Smooth muscle cell (in vitro differentiated cells): ENCODE measurements around the gene PPDPF. TPM values are rescaled to one million over a fixed set of nuclear protein-coding genes. Genes with fewer than 3 reads are reported as not detected.

Experiments used
- DNase-seq: peaks from one replicate; lab custom pipeline; 2025; ENCODE audit not compliant: unreplicated experiment; lab: John Stamatoyannopoulos, UW
- H2AFZ ChIP-seq: fragments of 200-600 bp; sonication (generic); 2 replicates; pipeline ENCODE4 v1.6.0; 2016; ENCODE audit warnings: antibody characterized with exemption, low read depth, mild to moderate bottlenecking
- H3F3A ChIP-seq: fragments of 200-600 bp; sonication (generic); 2 replicates; pipeline ENCODE4 v1.6.0; 2017; ENCODE audit warnings: antibody characterized with exemption, low read depth
- H3K27ac ChIP-seq: fragments of 200-600 bp; sonication (generic); 2 replicates; pipeline ENCODE4 v1.5.1; 2016; ENCODE audit warnings: low read depth, mild to moderate bottlenecking
- H3K27me3 ChIP-seq: fragments of 200-600 bp; sonication (generic); 2 replicates; pipeline ENCODE4 v1.6.1; 2016; ENCODE audit warnings: low read depth, mild to moderate bottlenecking
- H3K36me3 ChIP-seq: fragments of 200-600 bp; sonication (generic); 2 replicates; pipeline ENCODE4 v1.5.1; 2016; ENCODE audit warnings: low read depth
- H3K4me1 ChIP-seq: fragments of 200-600 bp; sonication (generic); 2 replicates; pipeline ENCODE4 v1.5.1; 2016; ENCODE audit warnings: low read depth
- H3K4me2 ChIP-seq: fragments of 200-600 bp; sonication (generic); 2 replicates; pipeline ENCODE4 v1.6.0; 2016; ENCODE audit warnings: mild to moderate bottlenecking
- H3K4me3 ChIP-seq: fragments of 200-600 bp; sonication (generic); 2 replicates; pipeline ENCODE4 v1.5.1; 2016; ENCODE audit warnings: mild to moderate bottlenecking
- H3K79me2 ChIP-seq: fragments of 200-600 bp; sonication (generic); 2 replicates; pipeline ENCODE4 v1.6.0; 2016; ENCODE audit warnings: low read depth, mild to moderate bottlenecking
- H3K9ac ChIP-seq: fragments of 200-600 bp; sonication (generic); 2 replicates; pipeline ENCODE4 v1.6.0; 2016; ENCODE audit warnings: low read depth
- H3K9me3 ChIP-seq: fragments of 200-600 bp; sonication (generic); replicated peaks from 2 replicates; pipeline ENCODE4 v1.5.1; 2016; ENCODE audit warnings: low read depth
- H4K20me1 ChIP-seq: fragments of 200-600 bp; sonication (generic); 2 replicates; pipeline ENCODE4 v1.6.0; 2016; ENCODE audit warnings: low read depth
- WGBS: methylation state at CpG from one replicate; pipeline ENCODE4 v1.1.7; 2016; ENCODE audit warnings: low lambda C conversion rate; 5-methylcytosine and 5-hydroxymethylcytosine counted together
- polyA plus RNA-seq: library from polyadenylated mRNA; unstranded; fragments of >200 nt; fragmentation: Nextera tagmentation; extraction: Ambion mirVana; gene quantifications from 2 replicates; pipeline ENCODE4 v1.2.1, GENCODE V29; 2016
- total RNA-seq: library from RNA; depleted of rRNA; stranded (reverse); fragments of >200 nt; gene quantifications from 2 replicates; pipeline ENCODE4 v1.2.3, GENCODE V29; 2014
- TF ChIP-seq, protein P1 (sequence below): fragments of 200-600 bp; sonication (generic); IDR thresholded peaks from 2 replicates; pipeline ENCODE4 v1.5.1; 2017; ENCODE audit warnings: borderline replicate concordance, mild to moderate bottlenecking, antibody characterized with exemption; ENCODE audit not compliant: insufficient read depth, poor library complexity, severe bottlenecking

Gene PPDPF
- total and polyA plus RNA-seq, 2 experiments from 2014 or later, result 118 to 365 TPM

- no peak overlapping the region for H2AFZ ChIP-seq
- WGBS, result 91% methylated on average over 31 of the region's 49 CpGs
These were observed 14.5 kb downstream of the PPDPF start for GRCh38 chr20:63534831-63535651.

DNA sequence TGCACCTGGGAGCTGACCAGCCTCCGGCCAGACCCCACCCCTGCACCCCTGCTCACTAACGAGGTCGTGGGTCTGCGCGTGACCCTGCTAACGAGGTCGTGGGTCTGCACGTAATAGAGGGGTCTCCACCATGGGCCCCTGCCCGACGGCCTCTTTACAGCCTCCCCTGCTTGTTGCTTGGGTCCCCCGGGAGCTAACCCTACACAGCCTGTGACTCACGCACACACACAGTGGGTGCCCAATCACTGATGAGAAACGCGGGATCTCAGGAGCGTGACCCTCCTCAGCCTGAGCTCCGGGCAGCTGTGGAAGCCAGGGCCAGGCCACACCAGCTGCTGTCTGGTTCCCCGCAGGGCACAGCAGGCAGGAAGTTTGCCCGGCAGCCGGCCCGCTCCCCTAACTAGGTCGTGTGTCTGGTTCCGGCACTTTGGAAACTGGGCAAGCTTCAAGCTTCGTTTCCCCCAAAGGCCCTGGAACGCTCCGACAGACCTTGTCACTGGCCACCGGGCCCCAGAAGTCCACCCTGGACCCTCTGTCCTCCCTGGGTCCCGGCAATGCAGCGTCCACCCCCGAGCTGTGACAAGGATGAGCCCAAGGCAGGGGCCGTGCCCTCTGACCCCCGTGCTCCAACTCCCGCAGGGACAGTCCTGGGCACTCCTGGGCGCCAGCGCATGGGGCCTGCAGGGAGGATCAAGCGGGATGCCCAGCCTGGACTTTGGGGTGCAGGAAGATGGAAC, 15.8 kb downstream of the PPDPF start:
- DNase-seq, result no peak
- no peaks in the 10 kb centered on the region for H3K9me3 ChIP-seq
- TF ChIP-seq, protein P1, sequence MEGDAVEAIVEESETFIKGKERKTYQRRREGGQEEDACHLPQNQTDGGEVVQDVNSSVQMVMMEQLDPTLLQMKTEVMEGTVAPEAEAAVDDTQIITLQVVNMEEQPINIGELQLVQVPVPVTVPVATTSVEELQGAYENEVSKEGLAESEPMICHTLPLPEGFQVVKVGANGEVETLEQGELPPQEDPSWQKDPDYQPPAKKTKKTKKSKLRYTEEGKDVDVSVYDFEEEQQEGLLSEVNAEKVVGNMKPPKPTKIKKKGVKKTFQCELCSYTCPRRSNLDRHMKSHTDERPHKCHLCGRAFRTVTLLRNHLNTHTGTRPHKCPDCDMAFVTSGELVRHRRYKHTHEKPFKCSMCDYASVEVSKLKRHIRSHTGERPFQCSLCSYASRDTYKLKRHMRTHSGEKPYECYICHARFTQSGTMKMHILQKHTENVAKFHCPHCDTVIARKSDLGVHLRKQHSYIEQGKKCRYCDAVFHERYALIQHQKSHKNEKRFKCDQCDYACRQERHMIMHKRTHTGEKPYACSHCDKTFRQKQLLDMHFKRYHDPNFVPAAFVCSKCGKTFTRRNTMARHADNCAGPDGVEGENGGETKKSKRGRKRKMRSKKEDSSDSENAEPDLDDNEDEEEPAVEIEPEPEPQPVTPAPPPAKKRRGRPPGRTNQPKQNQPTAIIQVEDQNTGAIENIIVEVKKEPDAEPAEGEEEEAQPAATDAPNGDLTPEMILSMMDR, result no peak
- H3F3A ChIP-seq, result no peaks in the 10 kb centered on the region
- H2AFZ ChIP-seq, result no peak overlapping the region
- H3K36me3 ChIP-seq, result no peaks in the 10 kb centered on the region
- 89% methylated on average over 35 of the region's 35 CpGs for WGBS
- H3K9ac ChIP-seq, result no peak overlapping the region
- no peak overlapping the region for H3K4me2 ChIP-seq
- H3K27ac ChIP-seq, result no peak overlapping the region
- no peaks in the 10 kb centered on the region for H3K79me2 ChIP-seq
- no peak overlapping the region for H3K4me3 ChIP-seq
- H3K4me1 ChIP-seq, result peaks cover 3% of the 10 kb centered on the region
- H3K27me3 ChIP-seq, result no peaks in the 10 kb centered on the region
- no peaks in the 10 kb centered on the region for H4K20me1 ChIP-seq

More at GRCh38 chr20:63534831-63535651, 14.5 kb downstream of the PPDPF start:
- H3K36me3 ChIP-seq, result no peaks in the 10 kb centered on the region
- no peaks in the 10 kb centered on the region for H3K9me3 ChIP-seq
- H3K27ac ChIP-seq, result no peak overlapping the region
- no peak for DNase-seq
- no peaks in the 10 kb centered on the region for H3K27me3 ChIP-seq
- H4K20me1 ChIP-seq, result no peaks in the 10 kb centered on the region
- H3K79me2 ChIP-seq, result no peaks in the 10 kb centered on the region
- H3K4me3 ChIP-seq, result no peak overlapping the region
- H3K9ac ChIP-seq, result no peak overlapping the region
- no peaks in the 10 kb centered on the region for H3F3A ChIP-seq
- H3K4me1 ChIP-seq, result peaks cover 3% of the 10 kb centered on the region
- no peak overlapping the region for H3K4me2 ChIP-seq
- TF ChIP-seq, protein P1, result no peak

DNA sequence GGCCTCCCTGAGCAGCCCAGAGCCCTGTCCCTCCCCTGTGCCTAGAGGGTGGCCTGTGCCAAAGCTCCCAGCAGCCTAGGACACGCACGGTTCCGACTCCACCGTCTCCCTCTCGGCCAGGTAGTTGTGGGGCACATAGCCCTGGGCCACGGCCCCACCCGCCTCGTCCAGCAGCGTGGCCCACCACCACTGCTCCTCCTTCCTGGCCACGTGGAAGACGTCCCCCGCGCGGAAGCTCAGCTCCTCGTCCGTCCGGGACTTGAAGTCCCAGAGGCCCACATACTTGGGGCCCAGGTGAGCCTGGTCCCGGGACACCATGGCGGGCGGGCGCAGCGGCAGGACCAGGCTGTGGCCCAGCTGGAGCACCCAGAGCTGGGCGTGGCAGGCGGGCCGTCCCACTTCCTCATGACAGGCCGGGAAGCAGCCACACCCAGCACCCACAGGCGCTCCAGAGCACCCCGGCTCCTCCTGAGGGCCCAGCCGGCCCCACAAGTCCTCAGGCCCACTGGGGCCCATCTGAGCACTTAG, 16.5 kb downstream of the PPDPF start, which contains the start of gene PTK6:
Gene PTK6 (minus strand): TSS at position 380 of the 528 bp plus-strand sequence. CDS start 62 bp downstream, at position 318.
- Histone ChIP-seq H3K4me1 (peaks cover 3% of the 10 kb centered on the region), H3K36me3 (no peaks in the 10 kb centered on the region), H2AFZ (peak within 1 kb of the TSS; percentile 33), H3K27ac (no peak within 1 kb of the TSS), H3K79me2 (no peaks in the 10 kb centered on the region), H3F3A (no peaks in the 10 kb centered on the region), H3K4me2 (peak within 1 kb of the TSS; percentile 84), H3K9me3 (no peaks in the 10 kb centered on the region), H3K27me3 (no peaks in the 10 kb centered on the region), H3K9ac (no peak within 1 kb of the TSS), H3K4me3 (peak within 1 kb of the TSS; percentile 41), H4K20me1 (no peaks in the 10 kb centered on the region)
- no peak for DNase-seq
- WGBS, result 92% methylated on average over 29 of the region's 29 CpGs
- TF ChIP-seq, protein P1, result no peak
